SK-N-SH treated with all-trans-retinoic acid at 6 μM for 48 hours (cell line): ENCODE measurements around the gene GPSM3.
A peak's percentile ranks its signal among the peaks of the same experiment; 100 is the strongest.

ENCODE experiments used
- ATAC-seq: fragments of 200-7000 bp; cut with Tn5 transposase; 3 replicates; pipeline ENCODE4 v1.9.1; 2020; ENCODE audit warnings: mild to moderate bottlenecking, moderate library complexity
- ARNTL ChIP-seq: fragments of 450-650 bp; formaldehyde crosslinking; IDR thresholded peaks from 2 replicates; pipeline ENCODE4 v1.5.0; 2020; ENCODE audit warnings: low read depth, mild to moderate bottlenecking, moderate library complexity, borderline replicate concordance
- BACH2 ChIP-seq: fragments of 250-450 bp; sonication (Bioruptor Pico); IDR thresholded peaks from 2 replicates; pipeline ENCODE4 v1.9.0; 2021; ENCODE audit warnings: mild to moderate bottlenecking, borderline replicate concordance
- CSDC2 ChIP-seq: fragments of 250-450 bp; sonication (Bioruptor Pico); IDR thresholded peaks from 2 replicates; pipeline ENCODE4 v1.5.0; 2020; ENCODE audit warnings: mild to moderate bottlenecking, moderate library complexity
- ESRRG ChIP-seq: fragments of 250-450 bp; sonication (Bioruptor Pico); IDR thresholded peaks from 2 replicates; pipeline ENCODE4 v1.6.1; 2021; ENCODE audit warnings: mild to moderate bottlenecking
- GLIS3 ChIP-seq: fragments of 250-450 bp; sonication (Bioruptor Pico); IDR thresholded peaks from 2 replicates; pipeline ENCODE4 v1.5.0; 2020; ENCODE audit warnings: mild to moderate bottlenecking, moderate library complexity
- ISL1 ChIP-seq: fragments of 250-450 bp; sonication (Bioruptor Pico); IDR thresholded peaks from 2 replicates; pipeline ENCODE4 v2.1.2; 2022; ENCODE audit warnings: mild to moderate bottlenecking, moderate library complexity
- OSR1 ChIP-seq: fragments of 250-450 bp; sonication (Bioruptor Pico); IDR thresholded peaks from 2 replicates; pipeline ENCODE4 v1.8.0; 2022; ENCODE audit warnings: moderate library complexity, mild to moderate bottlenecking, inconsistent platforms
- PPARA ChIP-seq: fragments of 250-450 bp; sonication (Bioruptor Pico); IDR thresholded peaks from 2 replicates; pipeline ENCODE4 v1.5.0; 2020; ENCODE audit warnings: mild to moderate bottlenecking, borderline replicate concordance
- RARB ChIP-seq: fragments of 250-450 bp; sonication (Bioruptor Pico); IDR thresholded peaks from 2 replicates; pipeline ENCODE4 v1.8.0; 2021; ENCODE audit warnings: mild to moderate bottlenecking, moderate library complexity
- SNAI2 ChIP-seq: fragments of 250-450 bp; sonication (Bioruptor Pico); IDR thresholded peaks from 2 replicates; pipeline ENCODE4 v1.5.0; 2020; ENCODE audit warnings: mild to moderate bottlenecking, moderate library complexity
- TCF4 ChIP-seq: fragments of 250-450 bp; sonication (Bioruptor Pico); IDR thresholded peaks from 2 replicates; pipeline ENCODE4 v1.8.0; 2021; ENCODE audit warnings: mild to moderate bottlenecking, moderate library complexity, borderline replicate concordance
- TOX ChIP-seq: fragments of 250-450 bp; sonication (Bioruptor Pico); IDR thresholded peaks from 2 replicates; pipeline ENCODE4 v1.8.0; 2021; ENCODE audit warnings: mild to moderate bottlenecking, moderate library complexity, borderline replicate concordance
- TSHZ2 ChIP-seq: fragments of 250-450 bp; sonication (Bioruptor Pico); IDR thresholded peaks from 2 replicates; pipeline ENCODE4 v1.5.0; 2020; ENCODE audit warnings: mild to moderate bottlenecking, moderate library complexity
- ZC3H10 ChIP-seq: fragments of 250-450 bp; sonication (Bioruptor Pico); IDR thresholded peaks from 2 replicates; pipeline ENCODE4 v1.5.1; 2021; ENCODE audit warnings: mild to moderate bottlenecking, moderate library complexity
- ZFP3 ChIP-seq: fragments of 250-450 bp; sonication (Bioruptor Pico); IDR thresholded peaks from 2 replicates; pipeline ENCODE4 v1.5.0; 2020; ENCODE audit warnings: mild to moderate bottlenecking, moderate library complexity
- ZFP30 ChIP-seq: fragments of 450-650 bp; formaldehyde crosslinking; IDR thresholded peaks from 2 replicates; pipeline ENCODE4 v1.5.0; 2022; ENCODE audit warnings: mild to moderate bottlenecking, moderate library complexity
- ZNF70 ChIP-seq: fragments of 450-650 bp; formaldehyde crosslinking; IDR thresholded peaks from 2 replicates; pipeline ENCODE4 v1.5.0; 2020; ENCODE audit warnings: mild to moderate bottlenecking, moderate library complexity
- ZNF8 ChIP-seq: fragments of 450-650 bp; formaldehyde crosslinking; IDR thresholded peaks from 2 replicates; pipeline ENCODE4 v1.5.0; 2020; ENCODE audit warnings: mild to moderate bottlenecking, moderate library complexity
- TF ChIP-seq, protein P1 (sequence below): fragments of 250-450 bp; sonication (Bioruptor Pico); IDR thresholded peaks from 2 replicates; pipeline ENCODE4 v1.5.1; 2021; ENCODE audit warnings: mild to moderate bottlenecking, moderate library complexity
- TF ChIP-seq, protein P2 (sequence below): fragments of 250-450 bp; sonication (Bioruptor Pico); IDR thresholded peaks from 2 replicates; pipeline ENCODE4 v1.8.0; 2021; ENCODE audit warnings: low read depth, mild to moderate bottlenecking, moderate library complexity, borderline replicate concordance
- TF ChIP-seq, protein P3 (sequence below): fragments of 250-450 bp; sonication (Bioruptor Pico); IDR thresholded peaks from 2 replicates; pipeline ENCODE4 v1.5.1; 2020; ENCODE audit warnings: low read depth, mild to moderate bottlenecking, moderate library complexity

The GPSM3 gene

DNA sequence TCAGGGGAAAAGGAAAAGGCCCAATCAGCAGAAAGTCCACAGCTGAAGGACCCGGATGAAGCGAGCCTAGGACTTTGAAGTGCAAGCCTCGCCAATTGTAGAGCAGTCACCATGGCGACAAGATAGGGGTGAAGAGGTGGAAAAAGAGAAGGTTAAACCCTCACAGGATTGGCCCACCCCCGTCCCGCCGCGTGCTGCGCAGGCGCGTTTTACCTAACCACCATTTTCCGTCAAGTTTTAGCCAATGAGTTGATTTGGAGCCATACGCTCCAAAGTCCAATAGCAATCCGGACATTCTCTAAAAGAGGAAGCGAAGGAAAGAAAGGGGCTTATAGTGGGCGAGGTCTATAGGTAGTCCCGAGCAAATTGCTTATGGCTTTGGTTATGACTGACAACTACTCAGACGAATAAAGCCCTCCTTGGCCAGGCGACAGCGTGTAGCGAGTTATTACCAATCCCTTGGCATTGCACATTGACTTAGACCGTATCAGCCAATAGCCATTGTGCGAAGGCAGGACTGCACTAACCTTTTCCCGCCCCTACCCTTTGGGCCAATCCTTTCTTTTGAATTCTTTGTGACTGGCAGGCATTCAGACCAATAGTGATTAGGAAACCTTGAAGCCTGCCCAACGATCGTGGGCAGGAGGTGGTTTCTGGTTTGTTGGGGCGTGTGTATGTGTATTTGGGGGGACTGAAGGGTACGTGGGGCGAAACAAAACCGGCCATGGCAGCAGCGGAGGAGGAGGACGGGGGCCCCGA is 14.5 kb downstream of the GPSM3 start, which contains the start of gene RNF5:
RNF5 (plus strand) TSS at position 618 of the 759 bp plus-strand sequence; CDS start at position 725, 107 bp downstream.
- no peak for TF ChIP-seq PPARA (CRISPR knock-in tag)
- TF ChIP-seq, protein P1, sequence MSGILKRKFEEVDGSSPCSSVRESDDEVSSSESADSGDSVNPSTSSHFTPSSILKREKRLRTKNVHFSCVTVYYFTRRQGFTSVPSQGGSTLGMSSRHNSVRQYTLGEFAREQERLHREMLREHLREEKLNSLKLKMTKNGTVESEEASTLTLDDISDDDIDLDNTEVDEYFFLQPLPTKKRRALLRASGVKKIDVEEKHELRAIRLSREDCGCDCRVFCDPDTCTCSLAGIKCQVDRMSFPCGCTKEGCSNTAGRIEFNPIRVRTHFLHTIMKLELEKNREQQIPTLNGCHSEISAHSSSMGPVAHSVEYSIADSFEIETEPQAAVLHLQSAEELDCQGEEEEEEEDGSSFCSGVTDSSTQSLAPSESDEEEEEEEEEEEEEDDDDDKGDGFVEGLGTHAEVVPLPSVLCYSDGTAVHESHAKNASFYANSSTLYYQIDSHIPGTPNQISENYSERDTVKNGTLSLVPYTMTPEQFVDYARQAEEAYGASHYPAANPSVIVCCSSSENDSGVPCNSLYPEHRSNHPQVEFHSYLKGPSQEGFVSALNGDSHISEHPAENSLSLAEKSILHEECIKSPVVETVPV (CRISPR knock-in tag): no peak
- TF ChIP-seq, protein P2, sequence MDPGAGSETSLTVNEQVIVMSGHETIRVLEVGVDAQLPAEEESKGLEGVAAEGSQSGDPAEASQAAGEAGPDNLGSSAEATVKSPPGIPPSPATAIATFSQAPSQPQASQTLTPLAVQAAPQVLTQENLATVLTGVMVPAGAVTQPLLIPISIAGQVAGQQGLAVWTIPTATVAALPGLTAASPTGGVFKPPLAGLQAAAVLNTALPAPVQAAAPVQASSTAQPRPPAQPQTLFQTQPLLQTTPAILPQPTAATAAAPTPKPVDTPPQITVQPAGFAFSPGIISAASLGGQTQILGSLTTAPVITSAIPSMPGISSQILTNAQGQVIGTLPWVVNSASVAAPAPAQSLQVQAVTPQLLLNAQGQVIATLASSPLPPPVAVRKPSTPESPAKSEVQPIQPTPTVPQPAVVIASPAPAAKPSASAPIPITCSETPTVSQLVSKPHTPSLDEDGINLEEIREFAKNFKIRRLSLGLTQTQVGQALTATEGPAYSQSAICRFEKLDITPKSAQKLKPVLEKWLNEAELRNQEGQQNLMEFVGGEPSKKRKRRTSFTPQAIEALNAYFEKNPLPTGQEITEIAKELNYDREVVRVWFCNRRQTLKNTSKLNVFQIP (CRISPR knock-in tag): no peak
- TF ChIP-seq ISL1 (CRISPR knock-in tag): no peak
- no peak for TF ChIP-seq ZNF70
- no peak for TF ChIP-seq ARNTL (CRISPR knock-in tag)
- no peak for TF ChIP-seq BACH2 (CRISPR knock-in tag)
- TF ChIP-seq SNAI2 (CRISPR knock-in tag): no peak
- no peak for TF ChIP-seq GLIS3 (CRISPR knock-in tag)
- TF ChIP-seq TCF4 (CRISPR knock-in tag): no peak
- TF ChIP-seq OSR1 (CRISPR knock-in tag): no peak
- no peak for TF ChIP-seq ZFP3 (CRISPR knock-in tag)
- TF ChIP-seq TSHZ2 (CRISPR knock-in tag): no peak
- TF ChIP-seq ESRRG (CRISPR knock-in tag): no peak
- TF ChIP-seq RARB (CRISPR knock-in tag): no peak
- TF ChIP-seq, protein P3, sequence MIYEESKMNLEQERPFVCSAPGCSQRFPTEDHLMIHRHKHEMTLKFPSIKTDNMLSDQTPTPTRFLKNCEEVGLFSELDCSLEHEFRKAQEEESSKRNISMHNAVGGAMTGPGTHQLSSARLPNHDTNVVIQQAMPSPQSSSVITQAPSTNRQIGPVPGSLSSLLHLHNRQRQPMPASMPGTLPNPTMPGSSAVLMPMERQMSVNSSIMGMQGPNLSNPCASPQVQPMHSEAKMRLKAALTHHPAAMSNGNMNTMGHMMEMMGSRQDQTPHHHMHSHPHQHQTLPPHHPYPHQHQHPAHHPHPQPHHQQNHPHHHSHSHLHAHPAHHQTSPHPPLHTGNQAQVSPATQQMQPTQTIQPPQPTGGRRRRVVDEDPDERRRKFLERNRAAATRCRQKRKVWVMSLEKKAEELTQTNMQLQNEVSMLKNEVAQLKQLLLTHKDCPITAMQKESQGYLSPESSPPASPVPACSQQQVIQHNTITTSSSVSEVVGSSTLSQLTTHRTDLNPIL (CRISPR knock-in tag): no peak
- no peak for TF ChIP-seq CSDC2 (CRISPR knock-in tag)
- TF ChIP-seq ZNF8: no peak
- TF ChIP-seq TOX (CRISPR knock-in tag): no peak
- no peak for TF ChIP-seq ZFP30 (CRISPR knock-in tag)
- ATAC-seq: peak; percentile 84

DNA sequence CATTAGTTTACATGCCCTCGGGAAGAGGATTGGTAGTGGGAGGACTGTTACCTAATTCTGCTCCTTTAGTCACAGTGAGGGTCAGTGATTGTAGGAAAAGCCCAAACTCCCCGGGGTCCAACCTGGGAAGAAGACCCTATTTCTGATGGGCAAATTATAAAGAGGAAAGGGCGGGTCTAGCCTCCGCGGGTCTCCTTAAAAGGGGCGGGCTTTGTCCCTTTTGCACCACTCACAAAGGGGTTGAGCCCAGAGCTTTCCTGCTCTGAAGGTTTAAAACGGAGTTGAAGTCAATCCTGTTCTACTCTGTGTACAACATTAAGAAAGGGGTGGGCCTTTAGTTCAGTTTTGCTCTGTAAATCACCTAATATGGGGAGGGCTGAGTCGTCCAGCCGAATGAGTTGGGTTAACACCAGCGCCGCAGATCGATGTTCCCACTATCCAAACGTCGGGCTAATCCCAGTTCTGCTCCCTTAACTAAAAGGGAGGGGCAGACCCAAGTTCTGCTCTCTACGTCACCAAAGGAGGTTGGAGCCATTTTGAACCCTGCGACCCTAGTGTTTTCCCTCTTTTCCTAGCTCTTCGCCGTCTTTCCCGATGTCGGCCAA is 15.2 kb downstream of the GPSM3 start:
- no peak for TF ChIP-seq TSHZ2 (CRISPR knock-in tag)
- TF ChIP-seq ZFP3 (CRISPR knock-in tag): no peak
- TF ChIP-seq, protein P1 (CRISPR knock-in tag): no peak
- TF ChIP-seq ZC3H10 (CRISPR knock-in tag): no peak
- no peak for TF ChIP-seq ISL1 (CRISPR knock-in tag)
- TF ChIP-seq, protein P2 (CRISPR knock-in tag): no peak
- TF ChIP-seq, all 23 proteins: peak for 0
- ATAC-seq: peak; percentile 46
